ENCODE results near the gene CLIC4. TPM values are rescaled to one million over a fixed set of nuclear protein-coding genes. Genes with fewer than 3 reads are reported as not detected.
A peak's percentile ranks its signal among the peaks of the same experiment; 100 is the strongest.
"Not testable (repeated sequence)": the region's sequence is repeated elsewhere in the genome, so short reads cannot be mapped to it uniquely, and the experiment has no call there.

The CLIC4 gene
- total RNA-seq, 1 donor from 2014 or later = 164 TPM

- Histone ChIP-seq H3K36me3 (no peaks in the 10 kb centered on the region), H3K27ac (no peak overlapping the region), H3K9me3 (no peaks in the 10 kb centered on the region), H3K4me1 (peaks cover 21% of the 10 kb centered on the region), H3K27me3 (no peaks in the 10 kb centered on the region), H3K4me3 (no peak overlapping the region)
- TF ChIP-seq POLR2A (IDR thresholded peaks at IDR 0.05) (no peak), POLR2AphosphoS5 (IDR thresholded peaks at IDR 0.05; ENCODE audit: insufficient read depth in 1 of 2, low read depth in 1 of 2) (no peak)
- TF ChIP-seq, protein P1, sequence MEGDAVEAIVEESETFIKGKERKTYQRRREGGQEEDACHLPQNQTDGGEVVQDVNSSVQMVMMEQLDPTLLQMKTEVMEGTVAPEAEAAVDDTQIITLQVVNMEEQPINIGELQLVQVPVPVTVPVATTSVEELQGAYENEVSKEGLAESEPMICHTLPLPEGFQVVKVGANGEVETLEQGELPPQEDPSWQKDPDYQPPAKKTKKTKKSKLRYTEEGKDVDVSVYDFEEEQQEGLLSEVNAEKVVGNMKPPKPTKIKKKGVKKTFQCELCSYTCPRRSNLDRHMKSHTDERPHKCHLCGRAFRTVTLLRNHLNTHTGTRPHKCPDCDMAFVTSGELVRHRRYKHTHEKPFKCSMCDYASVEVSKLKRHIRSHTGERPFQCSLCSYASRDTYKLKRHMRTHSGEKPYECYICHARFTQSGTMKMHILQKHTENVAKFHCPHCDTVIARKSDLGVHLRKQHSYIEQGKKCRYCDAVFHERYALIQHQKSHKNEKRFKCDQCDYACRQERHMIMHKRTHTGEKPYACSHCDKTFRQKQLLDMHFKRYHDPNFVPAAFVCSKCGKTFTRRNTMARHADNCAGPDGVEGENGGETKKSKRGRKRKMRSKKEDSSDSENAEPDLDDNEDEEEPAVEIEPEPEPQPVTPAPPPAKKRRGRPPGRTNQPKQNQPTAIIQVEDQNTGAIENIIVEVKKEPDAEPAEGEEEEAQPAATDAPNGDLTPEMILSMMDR (IDR thresholded peaks at IDR 0.05) = no peak
- intact Hi-C loops (cut with DNase I) = no loop called here
- no peak for DNase-seq (ENCODE audit: extremely low spot score in 2 of 2)
Observed at GRCh38 chr1:24721533-24721932, 23.7 kb upstream of the CLIC4 start.

GRCh38 chr1:24722073-24723035 lies 22.9 kb upstream of the CLIC4 start:
- H3K4me1 ChIP-seq = peaks cover 29% of the 10 kb centered on the region
- DNase-seq (ENCODE audit: extremely low spot score in 2 of 2); H3K36me3 ChIP-seq; intact Hi-C loops (cut with DNase I); H3K27me3 ChIP-seq; H3K27ac ChIP-seq; H3K4me3 ChIP-seq; H3K9me3 ChIP-seq: not testable (repeated sequence)

DNA sequence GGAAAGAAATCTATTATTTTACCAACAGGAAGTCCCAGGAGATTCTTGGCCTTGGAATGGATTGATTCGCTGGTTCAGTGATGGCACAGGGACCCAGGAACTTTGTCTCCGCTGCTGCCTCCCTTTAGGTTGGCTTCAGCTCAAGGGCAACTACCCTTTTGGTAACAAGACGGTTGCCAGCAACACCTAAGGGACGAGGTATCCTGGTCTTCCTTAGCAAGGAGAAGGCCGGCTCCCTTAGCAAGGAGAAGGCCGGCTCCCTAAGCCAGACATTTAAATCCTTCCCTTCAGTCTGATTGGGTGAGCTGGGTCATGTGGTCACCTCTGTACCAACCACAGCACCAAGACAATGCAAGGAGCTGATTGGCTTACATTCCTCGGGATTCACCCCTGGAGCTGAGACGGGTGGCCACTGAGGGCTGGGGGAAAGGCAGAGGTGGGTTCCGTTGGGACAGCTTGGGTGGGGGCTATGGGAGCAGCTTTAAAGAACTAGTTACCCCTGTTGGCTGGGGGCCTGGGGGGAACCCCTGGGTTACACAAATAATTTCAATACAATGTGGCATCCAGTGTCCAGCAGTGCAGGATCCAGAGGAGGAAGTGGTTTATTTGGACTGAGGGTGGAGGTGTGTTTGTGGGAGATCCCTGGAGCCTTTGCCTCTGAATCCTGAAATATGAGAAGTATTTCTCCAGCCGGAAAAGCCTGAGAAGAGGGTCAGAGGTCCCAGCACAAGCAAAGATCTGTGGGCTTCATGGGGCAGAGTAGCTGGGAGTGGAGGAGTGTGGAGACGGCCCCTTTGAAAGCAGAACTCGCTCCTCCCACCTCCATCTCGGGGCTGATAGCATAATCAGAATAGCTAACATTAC lies 20.7 kb upstream of the CLIC4 start:
- Histone ChIP-seq H3K27me3 (no peaks in the 10 kb centered on the region), H3K4me1 (peaks cover 22% of the 10 kb centered on the region), H3K36me3 (no peaks in the 10 kb centered on the region), H3K4me3 (no peak overlapping the region), H3K27ac (peak overlapping the region; percentile 30), H3K9me3 (no peaks in the 10 kb centered on the region)
- TF ChIP-seq, protein P1 (IDR thresholded peaks at IDR 0.05) = no peak
- no peak for TF ChIP-seq POLR2A (IDR thresholded peaks at IDR 0.05)
- no peak for TF ChIP-seq POLR2AphosphoS5 (IDR thresholded peaks at IDR 0.05; ENCODE audit: insufficient read depth in 1 of 2, low read depth in 1 of 2)
- DNase-seq (ENCODE audit: extremely low spot score in 2 of 2) = no peak
- intact Hi-C loops (cut with DNase I) = no loop called here

DNA sequence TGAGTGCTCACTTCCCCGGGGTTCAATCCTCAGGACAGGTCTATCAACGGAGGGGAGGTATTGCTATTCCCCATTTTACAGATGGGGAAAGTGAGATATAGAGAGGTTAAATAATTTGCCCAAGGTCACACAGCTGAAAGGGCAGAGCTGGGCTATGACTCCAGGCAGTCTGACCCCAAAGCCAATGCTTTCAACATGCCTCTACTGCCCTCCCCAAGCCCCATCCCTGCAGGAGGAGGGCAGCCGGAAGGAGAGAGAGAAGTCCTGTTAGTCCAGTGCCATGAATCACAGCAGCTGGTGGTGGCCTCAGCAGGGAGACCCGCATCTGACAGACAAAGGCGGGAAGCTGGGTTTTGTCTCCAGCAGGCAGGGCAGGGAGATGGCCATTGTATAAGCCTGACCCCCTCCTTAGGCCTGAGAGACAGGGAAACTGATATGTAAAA lies 20.0 kb upstream of the CLIC4 start:
- no peaks in the 10 kb centered on the region for H3K27me3 ChIP-seq
- no peaks in the 10 kb centered on the region for H3K9me3 ChIP-seq
- DNase-seq (ENCODE audit: extremely low spot score in 2 of 2) = no peak
- no peaks in the 10 kb centered on the region for H3K36me3 ChIP-seq
- TF ChIP-seq, protein P1 (IDR thresholded peaks at IDR 0.05) = no peak
- TF ChIP-seq POLR2A (IDR thresholded peaks at IDR 0.05) = no peak
- no peak for TF ChIP-seq POLR2AphosphoS5 (IDR thresholded peaks at IDR 0.05; ENCODE audit: insufficient read depth in 1 of 2, low read depth in 1 of 2)
- H3K4me1 ChIP-seq = peaks cover 22% of the 10 kb centered on the region
- H3K4me3 ChIP-seq = no peak overlapping the region
- intact Hi-C loops (cut with DNase I) = no loop called here
- peak overlapping the region; percentile 30 for H3K27ac ChIP-seq

GRCh38 chr1:24726741-24727140 lies 18.5 kb upstream of the CLIC4 start:
- TF ChIP-seq, protein P1 (IDR thresholded peaks at IDR 0.05) = no peak
- TF ChIP-seq POLR2A (IDR thresholded peaks at IDR 0.05) (no peak), POLR2AphosphoS5 (IDR thresholded peaks at IDR 0.05; ENCODE audit: insufficient read depth in 1 of 2, low read depth in 1 of 2) (no peak)
- DNase-seq (ENCODE audit: extremely low spot score in 2 of 2) = no peak

More at GRCh38 chr1:24726741-24727140, 18.5 kb upstream of the CLIC4 start:
- Histone ChIP-seq H3K4me1 (peaks cover 15% of the 10 kb centered on the region), H3K9me3 (no peaks in the 10 kb centered on the region), H3K27me3 (no peaks in the 10 kb centered on the region), H3K4me3 (no peak overlapping the region), H3K27ac (peak overlapping the region; percentile 72), H3K36me3 (no peaks in the 10 kb centered on the region)
- intact Hi-C loops (cut with DNase I) = no loop called here
